H1 (cell line): ENCODE measurements around the gene NIT2. TPM values are rescaled to one million over a fixed set of nuclear protein-coding genes. Genes with fewer than 3 reads are reported as not detected.
A peak's percentile ranks its signal among the peaks of the same experiment; 100 is the strongest.

ENCODE experiments used
- CTCF ChIA-PET: fragments of 300-600 bp; sonication (Branson Sonifier 250); formaldehyde crosslinking; loops from one replicate; lab custom pipeline; 2021; ENCODE audit not compliant: partially characterized antibody; lab: Charles Lee
- POLR2A ChIA-PET: fragments of 300-600 bp; sonication (Branson Sonifier 250); formaldehyde crosslinking; loops from one replicate; lab custom pipeline; 2021; ENCODE audit warnings: inconsistent platforms; ENCODE audit not compliant: partially characterized antibody; lab: Charles Lee
- DNase-seq, 2 experiments: peaks; one replicate each; pipeline versions ENCODE4 v3.0.0 to v3.0.0-alpha.2; 2010 to 2022; ENCODE audit warnings: low spot score in 2 of 2, low read depth in 1 of 2, mixed read lengths in 1 of 2
- FAIRE-seq: peaks from 2 replicates; lab custom pipeline; 2011; peaks lifted over from hg19 to GRCh38; lab: Jason Lieb, UNC
- H2AFZ ChIP-seq: 2 replicates; pipeline ENCODE4 v1.8.1; 2012; ENCODE audit warnings: low read length, inconsistent platforms
- H2AK5ac ChIP-seq: 2 replicates; pipeline ENCODE4 v1.6.1; 2013; ENCODE audit warnings: low read depth, low read length
- H2BK120ac ChIP-seq: replicated peaks from 2 replicates; pipeline ENCODE3; 2013; ENCODE audit warnings: low read depth, low read length, inconsistent platforms
- H2BK12ac ChIP-seq: 2 replicates; pipeline ENCODE4 v1.6.1; 2013; ENCODE audit warnings: low read depth, low read length
- H2BK15ac ChIP-seq: 2 replicates; pipeline ENCODE4 v1.6.1; 2013; ENCODE audit warnings: low read length
- H2BK20ac ChIP-seq: 2 replicates; pipeline ENCODE4 v1.6.1; 2013; ENCODE audit warnings: low read length
- H2BK5ac ChIP-seq: 2 replicates; pipeline ENCODE4 v1.6.1; 2013; ENCODE audit warnings: low read depth, low read length
- H3K14ac ChIP-seq: 2 replicates; pipeline ENCODE4 v1.6.1; 2013; ENCODE audit warnings: inconsistent platforms; ENCODE audit not compliant: insufficient read length
- H3K18ac ChIP-seq: 2 replicates; pipeline ENCODE4 v1.6.1; 2013; ENCODE audit warnings: low read length; ENCODE audit errors: extremely low read depth
- H3K23ac ChIP-seq: 2 replicates; pipeline ENCODE4 v1.6.1; 2013; ENCODE audit warnings: inconsistent platforms; ENCODE audit not compliant: insufficient read length
- H3K23me2 ChIP-seq: 2 replicates; pipeline ENCODE4 v1.6.1; 2013; ENCODE audit warnings: low read depth, low read length
- H3K27ac ChIP-seq: 2 replicates; pipeline ENCODE4 v1.6.1; 2011; ENCODE audit warnings: low read depth, low read length, inconsistent platforms
- H3K27me3 ChIP-seq, 4 experiments: replicated peaks in 1 of 4; 1 replicate in 1 of 4; 2 replicates in 3 of 4; pipeline versions ENCODE4 v1.6.1 to v1.8.1; 2011 to 2013; ENCODE audit warnings: low read length in 3 of 4, mild to moderate bottlenecking in 3 of 4, inconsistent platforms in 2 of 4, mixed read lengths in 2 of 4, moderate library complexity in 1 of 4; ENCODE audit not compliant: control insufficient read depth in 3 of 4, insufficient read depth in 3 of 4; ENCODE audit errors: extremely low read depth in 1 of 4
- H3K36me3 ChIP-seq, 4 experiments: 2 replicates each; pipeline versions ENCODE4 v1.6.1 to v1.8.1; 2011 to 2013; ENCODE audit warnings: mild to moderate bottlenecking in 4 of 4, low read length in 3 of 4, moderate library complexity in 2 of 4, control low read depth in 1 of 4, inconsistent platforms in 1 of 4; ENCODE audit not compliant: insufficient read depth in 4 of 4, control insufficient read depth in 2 of 4
- H3K4ac ChIP-seq: replicated peaks from 2 replicates; pipeline ENCODE3; 2013; ENCODE audit warnings: low read length, low read depth, mixed read lengths, inconsistent platforms; ENCODE audit not compliant: insufficient read length
- H3K4me1 ChIP-seq, 4 experiments: replicated peaks in 1 of 4; 1 replicate in 1 of 4; 2 replicates in 3 of 4; pipeline versions ENCODE4 v1.6.1 to v1.8.1; 2011 to 2013; ENCODE audit warnings: low read length in 3 of 4, inconsistent platforms in 2 of 4, mixed read lengths in 1 of 4; ENCODE audit not compliant: insufficient read depth in 4 of 4, control insufficient read depth in 3 of 4
- H3K4me2 ChIP-seq, 2 experiments: 2 replicates each; pipeline versions ENCODE4 v1.6.1 to v1.8.1; 2011 to 2013; ENCODE audit warnings: low read depth in 2 of 2, low read length in 2 of 2, control low read depth in 1 of 2, inconsistent platforms in 1 of 2, mild to moderate bottlenecking in 1 of 2; ENCODE audit not compliant: insufficient read depth in 1 of 2
- H3K4me3 ChIP-seq, 4 experiments: fragments of 200-600, 300-600 bp in 1 of 4; sonication (generic), shearing (Covaris generic), sonication (Bioruptor Twin) in 1 of 4; 2 replicates each; pipeline versions ENCODE4 v1.5.1 to v1.8.1; 2011 to 2016; ENCODE audit warnings: low read length in 4 of 4, low read depth in 3 of 4, control low read depth in 2 of 4, inconsistent platforms in 2 of 4, mild to moderate bottlenecking in 2 of 4, mixed read lengths in 1 of 4, moderate library complexity in 1 of 4; ENCODE audit not compliant: insufficient read depth in 2 of 4; ENCODE audit errors: extremely low read depth in 1 of 4
- H3K56ac ChIP-seq: replicated peaks from 2 replicates; pipeline ENCODE3; 2013; ENCODE audit warnings: low read depth, mild to moderate bottlenecking, mixed read lengths, low read length, inconsistent platforms; ENCODE audit not compliant: insufficient read length
- H3K79me1 ChIP-seq: 2 replicates; pipeline ENCODE4 v1.6.1; 2013; ENCODE audit warnings: low read depth, low read length, control low read depth
- H3K79me2 ChIP-seq, 2 experiments: 2 replicates each; pipeline versions ENCODE4 v1.6.1 to v1.8.1; 2012 to 2013; ENCODE audit warnings: low read length in 2 of 2, mild to moderate bottlenecking in 2 of 2, inconsistent platforms in 1 of 2; ENCODE audit not compliant: insufficient read depth in 2 of 2, control insufficient read depth in 1 of 2
- H3K9ac ChIP-seq, 4 experiments: replicated peaks in 1 of 4; 1 replicate in 1 of 4; 2 replicates in 3 of 4; pipeline versions ENCODE4 v1.6.1 to v1.8.1; 2011 to 2013; ENCODE audit warnings: low read depth in 3 of 4, low read length in 3 of 4, control low read depth in 2 of 4, mild to moderate bottlenecking in 2 of 4, moderate library complexity in 2 of 4, inconsistent platforms in 1 of 4; ENCODE audit errors: extremely low read depth in 1 of 4
- H3K9me3 ChIP-seq, 2 experiments: 2 replicates each; pipeline versions ENCODE4 v1.6.1 to v1.8.1; 2012 to 2013; ENCODE audit warnings: mild to moderate bottlenecking in 2 of 2, moderate library complexity in 2 of 2, control low read depth in 1 of 2, inconsistent platforms in 1 of 2, low read depth in 1 of 2, low read length in 1 of 2, mixed read lengths in 1 of 2; ENCODE audit not compliant: insufficient read depth in 2 of 2
- H4K20me1 ChIP-seq, 2 experiments: replicated peaks in 1 of 2; 2 replicates each; pipeline versions ENCODE3 to v1.8.1; 2011 to 2013; ENCODE audit warnings: inconsistent platforms in 2 of 2, low read length in 2 of 2, mild to moderate bottlenecking in 1 of 2; ENCODE audit not compliant: insufficient read depth in 2 of 2, control insufficient read depth in 1 of 2
- H4K5ac ChIP-seq: 2 replicates; pipeline ENCODE4 v1.6.1; 2013; ENCODE audit warnings: low read length, low read depth, mixed read lengths, inconsistent platforms; ENCODE audit not compliant: insufficient read length
- H4K8ac ChIP-seq: 2 replicates; pipeline ENCODE4 v1.8.0; 2013; ENCODE audit warnings: mild to moderate bottlenecking, moderate library complexity, low read length, inconsistent platforms; ENCODE audit not compliant: insufficient read depth; ENCODE audit errors: extremely low read depth
- H4K91ac ChIP-seq: replicated peaks from 2 replicates; pipeline ENCODE3; 2013; ENCODE audit warnings: low read length, mixed read lengths, inconsistent platforms; ENCODE audit not compliant: insufficient read length
- CBX5 ChIP-seq: fragments of 300-800, 300-1000 bp; sonication (generic); IDR thresholded peaks from 2 replicates; pipeline ENCODE4 v1.7.1; 2016; ENCODE audit warnings: antibody characterized with exemption, low read length, low read depth
- CTCF ChIP-seq, 3 experiments: IDR thresholded peaks; 1 replicate in 2 of 3; 2 replicates in 1 of 3; pipeline versions ENCODE4 v1.5.1 to v1.6.1; 2011; ENCODE audit warnings: low read length in 3 of 3, mild to moderate bottlenecking in 3 of 3, inconsistent platforms in 2 of 3, low read depth in 1 of 3, moderate library complexity in 1 of 3; ENCODE audit not compliant: insufficient read depth in 1 of 3; ENCODE audit errors: control extremely low read depth in 1 of 3
- HDAC6 ChIP-seq: IDR thresholded peaks from one replicate; pipeline ENCODE4 v1.7.1; 2012; ENCODE audit warnings: low read depth, mild to moderate bottlenecking, inconsistent platforms, low read length, moderate library complexity
- NRF1 ChIP-seq: IDR thresholded peaks from 2 replicates; pipeline ENCODE4 v1.6.1; 2011; ENCODE audit warnings: mild to moderate bottlenecking, low read depth, low read length, improper control_type of control experiment
- POU5F1 ChIP-seq: IDR thresholded peaks from 2 replicates; pipeline ENCODE4 v1.6.1; 2011; ENCODE audit warnings: low read depth, mild to moderate bottlenecking, low read length, moderate library complexity
- RAD21 ChIP-seq, 2 experiments: IDR thresholded peaks in 1 of 2; conservative IDR thresholded peaks in 1 of 2; 2 replicates each; pipeline ENCODE4 v1.6.1; 2011; ENCODE audit warnings: low read depth in 2 of 2, low read length in 2 of 2, improper control_type of control experiment in 1 of 2, inconsistent platforms in 1 of 2, mild to moderate bottlenecking in 1 of 2, moderate library complexity in 1 of 2
- RXRA ChIP-seq: IDR thresholded peaks from 2 replicates; pipeline ENCODE4 v1.6.1; 2011; ENCODE audit warnings: low read depth, mild to moderate bottlenecking, low read length, moderate library complexity; ENCODE audit not compliant: insufficient read depth
- SP1 ChIP-seq: IDR thresholded peaks from 2 replicates; pipeline ENCODE4 v1.6.1; 2011; ENCODE audit warnings: low read depth, low read length
- SP4 ChIP-seq: IDR thresholded peaks from 2 replicates; pipeline ENCODE4 v1.6.1; 2012; ENCODE audit warnings: low read length, inconsistent platforms
- WGBS, 2 experiments: shearing (Covaris generic) in 1 of 2; methylation state at CpG; one replicate each; pipeline versions ENCODE4 v1.1.6 to v1.1.7; 2013 to 2015; ENCODE audit warnings: low lambda C conversion rate in 2 of 2, mixed read lengths in 2 of 2, inconsistent platforms in 1 of 2, low coverage in 1 of 2, missing lambda C conversion rate in 1 of 2; ENCODE audit not compliant: insufficient replicate concordance in 2 of 2, insufficient coverage in 1 of 2, insufficient read length in 1 of 2; ENCODE audit errors: extremely low coverage in 1 of 2, missing lambda C conversion rate in 1 of 2; 5-methylcytosine and 5-hydroxymethylcytosine counted together
- polyA plus RNA-seq, 7 experiments: library from polyadenylated mRNA; depleted of rRNA in 3 of 7; stranded (reverse) in 5 of 7; unstranded in 2 of 7; fragments of >200 nt in 5 of 7; fragments of 200-250 nt in 2 of 7; gene quantifications; 1 replicate in 5 of 7; 2 replicates in 1 of 7; 4 replicates in 1 of 7; pipeline versions ENCODE4 v1.2.1 to v1.2.3, GENCODE V29; 2011 to 2013; ENCODE audit warnings: missing spikeins in 2 of 7, mixed read lengths in 2 of 7
- total RNA-seq: library from RNA; stranded (reverse); fragmentation: NEBNext Ultra II Directional; extraction: Animal tissue kit (Norgen Biotek cat#: 25700); gene quantifications from 2 replicates; pipeline ENCODE4 v1.2.1, GENCODE V29; 2021

The NIT2 gene
- total and polyA plus RNA-seq, 2 of the 8 experiments (the other 6 are each of a cell fraction or from before 2014, with no cell fraction given): 15.2 to 25.3 TPM

GRCh38 chr3:100316641-100317069 is 17.9 kb upstream of the NIT2 start:
- Histone ChIP-seq H3K27ac (no peak overlapping the region), H3K79me2 (no peaks in the 10 kb centered on the region), H2BK120ac (no peak overlapping the region), H3K23ac (no peak overlapping the region), H3K9me3 (no peaks in the 10 kb centered on the region), H3K27me3 (no peaks in the 10 kb centered on the region), H4K8ac (no peak overlapping the region), H3K14ac (no peak overlapping the region), H2BK12ac (no peak overlapping the region), H3K18ac (no peak overlapping the region), H3K23me2 (no peaks in the 10 kb centered on the region), H3K79me1 (no peaks in the 10 kb centered on the region), H2AFZ (no peak overlapping the region), H2AK5ac (no peak overlapping the region), H3K4ac (no peak overlapping the region)
- no peak for DNase-seq
- CTCF ChIA-PET: interaction anchor here (0.6 to 2.0 kb wide), 24 partner anchors 10 to 1470 kb away, joined by 3 to 11 read pairs (median 3); partner anchors contain the start of genes LNP1 and NIT2
- TF ChIP-seq RAD21 (IDR thresholded peaks at IDR 0.05 in 1 of 2, conservative IDR thresholded peaks at IDR 0.05 in 1 of 2; ENCODE audit: low read depth in 2 of 2, low read length in 2 of 2) (peak; percentile 74 to 75), SP4 (no peak), RXRA (no peak), SP1 (no peak), NRF1 (no peak), CTCF (IDR thresholded peaks at IDR 0.05; ENCODE audit: control extremely low read depth in 1 of 3, insufficient read depth in 1 of 3, low read depth in 1 of 3, low read length in 3 of 3) (peak in 2 of 3 experiments; percentile 44 to 60; a peak in 2 of 4 replicates), HDAC6 (no peak), POU5F1 (no peak), CBX5 (no peak)
- TF ChIP-seq, all 59 proteins: peak for 2
- FAIRE-seq: peak; percentile 60
- H2BK15ac ChIP-seq: no peak overlapping the region
- H4K5ac ChIP-seq: no peak overlapping the region
- H3K4me3 ChIP-seq: no peak overlapping the region
- no peak overlapping the region for H3K9ac ChIP-seq
- no peak overlapping the region for H4K91ac ChIP-seq
- no peaks in the 10 kb centered on the region for H4K20me1 ChIP-seq
- no peak overlapping the region for H2BK20ac ChIP-seq
- 71% methylated on average over 8 of the region's 8 CpGs; no CpG with 5 or more reads in 1 of the 2 experiments for WGBS, 2 experiments
- H3K4me2 ChIP-seq: no peak overlapping the region
- H3K56ac ChIP-seq: no peak overlapping the region
- no peak overlapping the region for H2BK5ac ChIP-seq
- POLR2A ChIA-PET: no interaction called here
- H3K4me1 ChIP-seq: peaks cover 0 to 3% (median 0%) of the 10 kb centered on the region in 4 experiments; a peak in 2 of 7 replicates
- H3K36me3 ChIP-seq: peaks cover 0 to 3% (median 0%) of the 10 kb centered on the region in 4 experiments; a peak in 1 of 8 replicates
